Measurements from ENCODE around the gene KLHL24. TPM values are rescaled to one million over a fixed set of nuclear protein-coding genes. Genes with fewer than 3 reads are reported as not detected.
"Not testable (repeated sequence)": the region's sequence is repeated elsewhere in the genome, so short reads cannot be mapped to it uniquely, and the experiment has no call there.

The KLHL24 gene
- total and polyA plus RNA-seq, 12 donors = 4.9 to 150 (median 50.6) TPM

- Histone ChIP-seq H3K4me3 (no peak overlapping the region), H3K27me3 (no peaks in the 10 kb centered on the region), H3K4me1 (replicated peaks in 1 of 2) (peaks cover 0 to 6% of the 10 kb centered on the region in 2 donors), H3K36me3 (replicated peaks in 1 of 2) (no peaks in the 10 kb centered on the region), H3K27ac (no peak overlapping the region), H3K9me3 (replicated peaks in 1 of 3) (no peaks in the 10 kb centered on the region)
- TF ChIP-seq CTCF (IDR thresholded peaks at IDR 0.05) (no peak), POLR2A (IDR thresholded peaks at IDR 0.05) (no peak)
- DNase-seq = no peak
- intact Hi-C loops (cut with DNase I) = no loop called here
Measured at GRCh38 chr3:183631715-183632114, 3.7 kb upstream of the KLHL24 start.

- H3K27me3 ChIP-seq; intact Hi-C loops (cut with DNase I); H3K4me3 ChIP-seq; H3K27ac ChIP-seq; H3K9me3 ChIP-seq (replicated peaks in 1 of 3); DNase-seq; H3K36me3 ChIP-seq (replicated peaks in 1 of 2): not testable (repeated sequence)
- WGBS, 4 donors = 92 to 95% (median 94%) methylated on average over 8 of the region's 8 CpGs
- H3K4me1 ChIP-seq (replicated peaks in 1 of 2) = peaks cover 5 to 15% of the 10 kb centered on the region in 2 donors
Measured at GRCh38 chr3:183632725-183633124, 2.7 kb upstream of the KLHL24 start.

GRCh38 chr3:183634707-183635106, 716 bp upstream of the KLHL24 start:
- H3K27ac ChIP-seq = peak overlapping the region in 3 of 5 donors; percentile 97 to 100 (median 98)
- no peaks in the 10 kb centered on the region for H3K27me3 ChIP-seq
- H3K4me3 ChIP-seq = peak overlapping the region in 1 of 4 donors; percentile 90
- H3K9me3 ChIP-seq (replicated peaks in 1 of 3) = no peaks in the 10 kb centered on the region
- intact Hi-C loops (cut with DNase I) = no loop called here
- 68 to 79% (median 73%) methylated on average over 16 of the region's 16 CpGs for WGBS, 4 donors
- TF ChIP-seq POLR2A (IDR thresholded peaks at IDR 0.05) = no peak
- TF ChIP-seq CTCF (IDR thresholded peaks at IDR 0.05) = no peak
- H3K36me3 ChIP-seq (replicated peaks in 1 of 2) = peaks cover 0 to 4% of the 10 kb centered on the region in 2 donors
- H3K4me1 ChIP-seq (replicated peaks in 1 of 2) = peaks cover 17 to 28% of the 10 kb centered on the region in 2 donors
- DNase-seq = peak in 2 of 7 donors; percentile 22 to 26

- no peaks in the 10 kb centered on the region for H3K27me3 ChIP-seq
- DNase-seq = no peak
- peak overlapping the region in 3 of 4 donors; percentile 90 to 100 (median 94) for H3K4me3 ChIP-seq
- intact Hi-C loops (cut with DNase I) = no loop called here
- H3K36me3 ChIP-seq (replicated peaks in 1 of 2) = peaks cover 0 to 4% of the 10 kb centered on the region in 2 donors
- WGBS, 4 donors = 1 to 3% (median 1%) methylated on average over 3 to 9 of the region's 9 CpGs
- peak overlapping the region; percentile 96 to 100 (median 98) for H3K27ac ChIP-seq
- no peak for TF ChIP-seq POLR2A (IDR thresholded peaks at IDR 0.05)
- TF ChIP-seq CTCF (IDR thresholded peaks at IDR 0.05) = no peak
- H3K4me1 ChIP-seq (replicated peaks in 1 of 2) = peaks cover 17 to 28% of the 10 kb centered on the region in 2 donors
- H3K9me3 ChIP-seq (replicated peaks in 1 of 3) = no peaks in the 10 kb centered on the region
Measured at GRCh38 chr3:183635107-183635430, 354 bp upstream of the KLHL24 start.
